Effector memory CD4-positive, alpha-beta T cell (primary cell): ENCODE measurements around the gene MPPED2.

ENCODE experiments used
- DNase-seq, 3 donors: peaks; one replicate each; pipeline ENCODE4 v3.0.0-alpha.2; 2020
- H3K27ac ChIP-seq: 2 replicates; pipeline ENCODE4 v1.7.0; 2013; ENCODE audit warnings: mild to moderate bottlenecking, low read length, moderate library complexity; ENCODE audit not compliant: insufficient read depth, poor library complexity, severe bottlenecking
- H3K27me3 ChIP-seq: replicated peaks from 2 replicates; pipeline ENCODE4 v1.7.0; 2013; ENCODE audit warnings: mild to moderate bottlenecking, low read length; ENCODE audit not compliant: insufficient read depth, control insufficient read depth, poor library complexity, severe bottlenecking
- H3K36me3 ChIP-seq: 2 replicates; pipeline ENCODE4 v1.7.0; 2013; ENCODE audit warnings: mild to moderate bottlenecking, low read length, moderate library complexity; ENCODE audit not compliant: control insufficient read depth, insufficient read depth
- H3K4me1 ChIP-seq: 2 replicates; pipeline ENCODE4 v1.7.0; 2013; ENCODE audit warnings: low read length, mild to moderate bottlenecking; ENCODE audit not compliant: control insufficient read depth, insufficient read depth, poor library complexity, severe bottlenecking
- H3K4me3 ChIP-seq: 2 replicates; pipeline ENCODE4 v1.7.0; 2013; ENCODE audit warnings: low read length, low read depth, mild to moderate bottlenecking; ENCODE audit not compliant: insufficient read depth, poor library complexity, severe bottlenecking
- H3K9me3 ChIP-seq: 2 replicates; pipeline ENCODE4 v1.7.0; 2013; ENCODE audit warnings: mild to moderate bottlenecking, low read length, moderate library complexity; ENCODE audit not compliant: control insufficient read depth

Gene MPPED2

DNA sequence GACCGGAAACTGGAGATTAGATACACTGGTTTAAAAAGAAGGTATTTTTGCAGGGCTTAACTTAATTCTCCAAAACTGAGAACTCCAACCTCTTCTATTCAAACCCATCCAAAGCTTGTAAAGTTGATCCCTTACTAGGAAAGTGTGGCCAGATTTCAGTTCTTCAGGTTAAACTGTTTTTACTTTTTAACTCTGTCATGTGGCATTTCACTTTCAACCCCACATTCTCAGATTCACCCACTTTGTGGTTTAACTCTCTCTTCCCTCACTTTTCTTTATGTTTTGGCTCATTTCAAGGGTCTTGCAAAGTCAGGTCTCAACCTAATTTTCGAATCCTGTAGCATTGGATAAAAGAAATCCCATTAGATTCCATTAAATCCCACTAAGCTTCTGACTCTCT is 75.4 kb downstream of the MPPED2 start:
- Histone ChIP-seq H3K4me1 (no peaks in the 10 kb centered on the region), H3K4me3 (no peak overlapping the region), H3K9me3 (no peaks in the 10 kb centered on the region), H3K27me3 (no peaks in the 10 kb centered on the region), H3K27ac (no peak overlapping the region), H3K36me3 (no peaks in the 10 kb centered on the region)
- DNase-seq = no peak

DNA sequence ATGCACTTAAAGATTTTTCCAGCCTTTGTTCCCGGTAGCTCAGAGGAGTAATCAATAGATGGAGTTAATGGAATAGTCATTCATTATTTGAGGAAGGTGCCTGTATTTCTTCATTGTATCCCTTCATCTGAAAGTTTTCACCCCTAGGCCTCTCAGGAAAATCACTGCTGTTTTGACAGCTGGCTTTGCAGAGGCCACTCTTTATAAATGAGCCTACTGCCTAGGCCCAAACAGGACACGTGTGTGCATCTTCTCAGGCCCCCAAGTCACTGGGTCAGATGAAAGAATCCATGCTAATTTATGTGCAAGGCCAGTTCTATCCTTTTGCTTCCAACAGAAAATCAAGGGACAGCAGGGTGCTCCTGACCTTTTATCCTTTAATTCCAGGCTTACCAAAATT is 76.8 kb downstream of the MPPED2 start:
- Histone ChIP-seq H3K4me3 (no peak overlapping the region), H3K36me3 (no peaks in the 10 kb centered on the region), H3K4me1 (no peaks in the 10 kb centered on the region), H3K9me3 (no peaks in the 10 kb centered on the region), H3K27ac (no peak overlapping the region), H3K27me3 (no peaks in the 10 kb centered on the region)
- no peak for DNase-seq

DNA sequence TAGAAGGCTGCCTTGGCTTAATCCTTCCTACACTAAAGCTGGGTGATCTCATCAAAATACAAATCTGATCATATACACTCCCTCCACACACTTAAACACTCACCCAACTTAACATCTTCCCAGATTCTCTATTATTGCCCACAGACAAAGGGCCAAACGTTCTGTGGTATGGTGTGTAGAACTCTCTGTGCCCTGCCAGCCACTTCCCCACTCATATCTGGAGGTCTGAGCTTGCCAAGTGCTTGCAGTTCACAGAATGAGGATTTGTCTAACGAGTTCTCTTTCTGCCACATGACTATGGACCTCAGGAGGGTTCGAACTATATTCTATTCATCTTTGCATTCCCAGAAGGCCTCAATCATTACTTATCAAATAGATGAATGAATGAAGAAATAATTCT is 77.6 kb downstream of the MPPED2 start:
- no peak overlapping the region for H3K27ac ChIP-seq
- no peak overlapping the region for H3K4me3 ChIP-seq
- H3K27me3 ChIP-seq = no peaks in the 10 kb centered on the region
- no peaks in the 10 kb centered on the region for H3K4me1 ChIP-seq
- no peaks in the 10 kb centered on the region for H3K9me3 ChIP-seq
- H3K36me3 ChIP-seq = no peaks in the 10 kb centered on the region
- no peak for DNase-seq

DNA sequence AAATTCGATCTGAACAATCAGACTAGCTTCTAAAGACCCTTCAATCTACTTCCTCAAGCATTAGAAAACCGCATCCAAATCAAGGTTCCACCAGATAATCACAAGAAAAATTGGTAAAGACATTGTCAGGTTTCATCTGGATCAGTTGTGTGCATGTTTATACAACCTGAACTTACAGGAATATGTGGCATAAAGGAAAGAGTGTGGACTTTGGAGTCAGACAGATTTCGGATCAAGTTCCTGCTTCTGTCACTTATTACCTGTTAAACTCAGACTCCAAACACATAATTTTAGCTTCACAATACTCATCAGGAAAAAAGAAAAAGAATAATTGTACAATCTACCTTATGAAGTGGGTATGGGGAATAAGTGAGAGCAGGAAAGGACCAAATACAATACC is 80.5 kb downstream of the MPPED2 start:
- Histone ChIP-seq H3K27ac (no peak overlapping the region), H3K36me3 (no peaks in the 10 kb centered on the region), H3K9me3 (no peaks in the 10 kb centered on the region), H3K4me1 (no peaks in the 10 kb centered on the region), H3K27me3 (no peaks in the 10 kb centered on the region), H3K4me3 (no peak overlapping the region)
- no peak for DNase-seq

DNA sequence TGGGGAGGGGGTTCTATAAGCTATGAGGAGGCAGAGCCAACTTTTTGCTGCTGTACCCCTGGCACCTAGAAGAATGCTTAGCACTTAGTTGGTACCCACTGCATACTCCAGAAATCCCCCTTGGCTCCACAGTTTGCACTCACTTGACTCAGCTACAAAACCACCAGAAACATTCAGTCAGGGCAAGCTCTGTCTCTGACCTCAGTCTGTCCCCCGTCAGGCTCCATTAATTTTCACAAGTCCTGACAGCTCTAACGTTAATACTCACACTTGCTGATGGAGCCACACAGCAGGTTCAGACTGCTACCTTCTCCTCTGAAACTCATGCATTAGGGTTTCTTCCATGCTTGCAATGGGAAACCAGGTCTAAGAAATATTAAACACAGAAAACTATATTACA is 81.7 kb downstream of the MPPED2 start:
- H3K27ac ChIP-seq = no peak overlapping the region
- no peaks in the 10 kb centered on the region for H3K4me1 ChIP-seq
- no peaks in the 10 kb centered on the region for H3K9me3 ChIP-seq
- no peaks in the 10 kb centered on the region for H3K36me3 ChIP-seq
- H3K27me3 ChIP-seq = no peaks in the 10 kb centered on the region
- DNase-seq = no peak
- no peak overlapping the region for H3K4me3 ChIP-seq

DNA sequence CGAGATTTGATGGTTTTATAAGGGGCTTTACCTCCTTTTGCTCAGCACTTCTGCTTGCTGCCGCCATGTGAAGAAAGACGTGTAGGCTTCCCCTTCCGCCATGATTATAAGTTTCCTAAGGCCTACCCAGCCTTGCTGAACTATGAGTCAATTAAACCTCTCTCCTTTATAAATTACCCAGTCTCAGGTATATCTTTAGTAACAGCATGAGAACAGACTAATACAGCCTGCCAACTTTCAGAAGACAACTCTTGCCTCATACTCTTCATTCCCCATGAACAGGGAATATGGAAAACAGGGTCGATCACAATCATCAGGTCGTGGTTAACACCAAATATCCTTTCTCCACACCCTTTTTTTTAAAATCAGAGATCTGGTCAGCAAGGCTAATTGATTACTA is 83.0 kb downstream of the MPPED2 start:
- Histone ChIP-seq H3K27me3 (no peaks in the 10 kb centered on the region), H3K36me3 (no peaks in the 10 kb centered on the region), H3K27ac (no peak overlapping the region), H3K4me1 (no peaks in the 10 kb centered on the region), H3K9me3 (no peaks in the 10 kb centered on the region), H3K4me3 (no peak overlapping the region)
- no peak for DNase-seq

DNA sequence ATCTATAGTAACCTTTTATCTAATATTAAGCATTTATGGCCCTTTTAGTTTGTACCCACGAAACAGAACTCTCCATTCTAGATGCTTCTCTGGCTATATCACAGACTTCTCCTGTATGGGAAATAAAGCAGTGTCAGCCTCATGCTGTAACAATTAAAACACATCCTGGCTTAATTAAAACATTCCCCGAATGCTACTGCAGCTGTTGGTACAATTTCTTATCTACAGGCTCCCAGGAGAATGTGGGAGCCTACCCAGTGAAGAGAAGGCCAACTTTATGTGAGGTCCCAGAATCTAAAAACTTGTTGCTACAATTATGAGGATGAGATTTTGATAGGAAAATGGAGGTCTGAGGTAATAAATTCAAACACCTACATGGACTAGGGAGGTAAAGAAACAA is 83.8 kb downstream of the MPPED2 start:
- no peaks in the 10 kb centered on the region for H3K36me3 ChIP-seq
- H3K4me3 ChIP-seq = no peak overlapping the region
- no peak for DNase-seq
- H3K9me3 ChIP-seq = no peaks in the 10 kb centered on the region
- no peaks in the 10 kb centered on the region for H3K27me3 ChIP-seq
- no peak overlapping the region for H3K27ac ChIP-seq
- no peaks in the 10 kb centered on the region for H3K4me1 ChIP-seq

DNA sequence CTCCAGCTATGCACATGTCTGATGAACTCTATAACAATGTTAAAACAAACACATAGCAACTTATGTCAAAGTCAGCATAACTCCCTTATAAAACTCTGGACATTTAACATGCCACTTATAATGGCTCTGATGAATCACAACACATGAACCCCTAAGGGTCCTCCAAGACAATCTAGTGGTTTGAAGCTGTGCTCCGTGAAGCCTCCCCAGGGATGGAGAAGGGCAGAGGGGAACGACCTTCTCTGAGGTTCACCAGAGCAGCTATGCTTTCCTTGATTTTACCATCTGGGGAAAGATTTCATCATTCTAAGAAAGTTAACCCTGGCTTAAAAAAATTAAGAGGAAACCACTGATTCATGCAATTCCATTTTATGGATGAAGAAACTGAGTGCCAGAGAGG is 84.4 kb downstream of the MPPED2 start:
- Histone ChIP-seq H3K36me3 (no peaks in the 10 kb centered on the region), H3K4me1 (no peaks in the 10 kb centered on the region), H3K27me3 (no peaks in the 10 kb centered on the region), H3K27ac (no peak overlapping the region), H3K9me3 (no peaks in the 10 kb centered on the region), H3K4me3 (no peak overlapping the region)
- no peak for DNase-seq

DNA sequence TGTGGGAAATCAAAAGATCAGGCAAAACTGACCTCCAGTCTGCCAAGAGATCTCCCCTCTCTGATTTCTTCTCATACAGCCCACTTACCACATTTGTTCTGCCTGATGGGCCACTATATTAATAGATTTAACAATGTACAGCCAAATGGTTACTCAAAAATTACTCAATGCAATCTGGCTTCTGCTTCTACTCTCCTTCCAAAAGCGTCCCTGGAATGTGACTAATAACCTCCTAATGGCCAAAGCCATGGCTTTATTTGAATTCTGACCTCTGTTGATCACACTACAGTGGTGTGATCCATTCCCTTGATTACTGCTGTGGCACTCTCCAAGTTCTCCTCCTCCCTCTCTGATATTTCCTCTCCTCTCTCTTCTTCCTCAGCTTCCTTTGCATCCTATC is 86.2 kb downstream of the MPPED2 start:
- no peak overlapping the region for H3K27ac ChIP-seq
- no peaks in the 10 kb centered on the region for H3K36me3 ChIP-seq
- H3K27me3 ChIP-seq = no peaks in the 10 kb centered on the region
- no peak for DNase-seq
- H3K9me3 ChIP-seq = no peaks in the 10 kb centered on the region
- H3K4me1 ChIP-seq = no peaks in the 10 kb centered on the region
- no peak overlapping the region for H3K4me3 ChIP-seq

DNA sequence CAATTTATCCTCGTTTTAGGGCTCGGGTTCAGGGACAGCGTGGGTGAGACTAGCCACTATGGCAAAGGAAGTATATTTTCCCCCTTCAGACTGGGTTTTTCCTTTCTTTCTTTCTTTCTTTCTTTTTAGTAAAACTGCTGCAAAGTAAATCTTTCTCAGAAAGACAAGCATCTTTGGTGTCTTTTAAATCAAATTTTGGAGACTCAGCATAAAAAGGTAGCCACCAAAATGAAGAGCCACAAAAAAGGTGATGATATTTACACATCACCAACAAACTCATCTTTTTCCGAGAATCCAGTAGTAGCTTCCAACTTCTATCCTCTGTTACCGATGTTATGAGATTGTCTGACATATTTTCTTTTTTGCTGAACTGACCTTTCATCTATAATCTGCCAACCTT is 88.6 kb downstream of the MPPED2 start:
- Histone ChIP-seq H3K36me3 (no peaks in the 10 kb centered on the region), H3K27ac (no peak overlapping the region), H3K27me3 (no peaks in the 10 kb centered on the region), H3K4me3 (no peak overlapping the region), H3K4me1 (no peaks in the 10 kb centered on the region), H3K9me3 (no peaks in the 10 kb centered on the region)
- DNase-seq = no peak

DNA sequence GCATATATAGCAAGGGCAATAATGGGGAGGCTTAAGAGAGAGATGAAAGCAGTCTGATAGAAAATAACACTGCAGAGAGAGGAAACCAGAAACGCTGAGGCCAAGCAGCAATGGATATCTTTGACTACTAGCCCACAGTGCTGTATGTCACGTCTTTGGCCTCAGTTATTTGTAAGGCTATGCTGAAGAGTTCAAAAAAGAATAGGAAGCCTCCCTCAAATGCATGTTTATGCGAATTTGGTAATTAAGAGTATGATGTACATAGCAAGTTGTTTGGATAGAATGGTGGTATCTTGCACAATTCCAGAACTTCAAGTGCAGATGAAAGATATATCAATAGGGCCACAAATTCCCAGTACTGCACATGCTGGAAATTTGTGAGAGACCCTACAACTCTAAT is 89.2 kb downstream of the MPPED2 start:
- Histone ChIP-seq H3K9me3 (no peaks in the 10 kb centered on the region), H3K27ac (no peak overlapping the region), H3K4me3 (no peak overlapping the region), H3K4me1 (no peaks in the 10 kb centered on the region), H3K36me3 (no peaks in the 10 kb centered on the region), H3K27me3 (no peaks in the 10 kb centered on the region)
- no peak for DNase-seq
